ENCODE measurements around the gene CHMP1A.

CHMP1A gene

DNA sequence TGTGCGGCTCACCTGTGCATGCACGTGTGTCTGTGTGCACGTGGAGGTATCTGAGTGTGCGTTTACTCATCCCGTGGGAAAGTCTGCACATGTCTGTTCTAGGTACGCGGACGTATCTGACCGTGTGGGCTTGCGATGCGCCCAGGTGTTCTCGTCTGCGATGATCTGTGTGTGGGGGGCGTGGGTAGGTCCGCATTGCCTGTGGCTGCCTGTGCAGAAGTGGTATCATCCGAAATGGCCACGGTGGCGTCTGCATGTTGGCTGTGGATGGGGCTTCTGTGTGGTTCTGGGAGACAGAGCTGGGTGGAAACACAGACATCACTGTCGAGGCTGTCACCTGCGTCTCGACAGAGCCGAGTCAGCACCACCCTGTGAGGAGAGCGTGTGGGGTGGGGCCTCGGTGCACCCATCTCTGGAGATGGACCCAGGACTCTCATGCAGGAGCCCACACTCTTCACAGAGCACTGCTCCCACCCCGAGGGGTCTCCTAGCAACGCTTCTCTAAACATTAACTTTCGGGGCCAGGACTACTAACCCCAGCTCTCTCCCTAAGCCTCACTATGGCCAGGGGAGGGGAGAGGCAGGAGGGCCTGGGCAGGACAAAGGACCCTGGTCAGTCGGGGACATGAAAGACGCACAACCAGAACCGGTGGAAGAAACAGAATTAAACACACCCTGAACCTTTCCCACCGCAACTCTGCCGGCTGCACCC lies 35.7 kb downstream of the CHMP1A start:
- DNase-seq, result no peak

DNA sequence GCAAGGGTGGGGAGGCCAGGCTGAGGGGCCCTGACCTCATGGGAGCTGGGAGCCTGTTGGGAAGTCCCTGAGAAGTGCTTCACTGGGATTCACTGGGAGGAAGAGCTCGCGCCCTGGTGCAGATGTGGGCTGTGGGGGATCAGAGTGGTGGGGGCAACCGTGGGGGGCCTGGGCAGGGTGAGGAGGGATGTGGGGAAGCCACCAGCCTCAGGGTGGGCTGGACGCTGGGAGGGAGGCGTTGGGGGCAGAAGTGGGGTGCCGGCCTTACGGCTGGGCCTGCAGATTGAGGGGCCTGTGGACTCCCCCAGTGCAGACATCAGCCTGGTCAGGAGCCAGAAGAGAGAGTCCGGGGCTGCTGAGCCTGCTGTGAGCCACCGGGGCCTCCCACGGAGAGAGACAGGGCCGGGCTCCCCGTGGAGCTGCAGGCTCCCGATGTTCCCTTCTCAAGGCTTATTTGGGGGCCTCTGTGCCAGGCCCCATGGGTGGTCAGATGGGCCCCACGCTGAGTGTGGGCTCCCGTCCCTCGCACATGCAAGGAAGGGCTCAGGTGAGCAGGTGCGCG lies 36.3 kb downstream of the CHMP1A start:
- no peak for DNase-seq

DNA sequence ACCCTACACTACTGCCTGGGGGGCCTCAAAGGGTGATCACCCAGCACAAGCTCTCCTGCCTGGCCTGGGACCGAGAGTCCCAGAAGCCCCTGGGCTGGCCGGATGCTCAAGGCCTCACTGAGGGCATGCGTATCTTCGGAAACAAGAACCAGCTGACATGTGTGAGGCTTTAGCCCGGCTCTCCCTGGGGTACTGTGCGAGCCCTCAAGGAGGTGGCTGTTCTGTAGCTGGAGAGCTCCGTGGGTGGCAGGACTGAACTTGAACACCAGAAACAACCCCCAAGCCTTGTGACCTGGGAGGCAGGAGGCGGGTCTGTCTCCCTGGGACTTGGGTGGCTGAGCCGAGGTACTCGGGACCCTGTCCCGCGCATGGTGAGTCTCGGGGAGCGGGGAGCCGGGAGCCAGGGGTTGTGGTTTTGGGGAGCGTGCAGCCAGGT lies 37.1 kb downstream of the CHMP1A start:
- DNase-seq, result no peak

DNA sequence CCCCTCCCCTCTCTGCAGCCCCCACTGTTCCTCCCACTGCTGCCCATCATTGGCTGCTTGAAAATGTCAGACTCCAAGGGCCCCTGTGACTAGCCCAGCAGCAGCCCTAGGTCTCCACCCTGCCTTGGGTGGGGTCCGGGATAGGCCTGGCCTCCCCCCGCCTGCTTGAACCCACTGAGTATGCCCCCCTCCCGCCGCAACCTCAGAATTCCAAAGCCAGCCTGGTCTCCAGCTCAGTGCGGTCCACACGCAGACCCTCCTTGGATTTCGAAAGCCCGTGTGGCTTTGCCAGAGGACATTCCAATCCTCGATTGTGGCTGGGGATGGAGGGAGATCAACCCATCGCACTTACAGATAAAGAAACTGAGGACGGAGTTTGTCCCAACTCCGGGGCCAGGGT lies 37.7 kb downstream of the CHMP1A start:
- DNase-seq, result no peak

DNA sequence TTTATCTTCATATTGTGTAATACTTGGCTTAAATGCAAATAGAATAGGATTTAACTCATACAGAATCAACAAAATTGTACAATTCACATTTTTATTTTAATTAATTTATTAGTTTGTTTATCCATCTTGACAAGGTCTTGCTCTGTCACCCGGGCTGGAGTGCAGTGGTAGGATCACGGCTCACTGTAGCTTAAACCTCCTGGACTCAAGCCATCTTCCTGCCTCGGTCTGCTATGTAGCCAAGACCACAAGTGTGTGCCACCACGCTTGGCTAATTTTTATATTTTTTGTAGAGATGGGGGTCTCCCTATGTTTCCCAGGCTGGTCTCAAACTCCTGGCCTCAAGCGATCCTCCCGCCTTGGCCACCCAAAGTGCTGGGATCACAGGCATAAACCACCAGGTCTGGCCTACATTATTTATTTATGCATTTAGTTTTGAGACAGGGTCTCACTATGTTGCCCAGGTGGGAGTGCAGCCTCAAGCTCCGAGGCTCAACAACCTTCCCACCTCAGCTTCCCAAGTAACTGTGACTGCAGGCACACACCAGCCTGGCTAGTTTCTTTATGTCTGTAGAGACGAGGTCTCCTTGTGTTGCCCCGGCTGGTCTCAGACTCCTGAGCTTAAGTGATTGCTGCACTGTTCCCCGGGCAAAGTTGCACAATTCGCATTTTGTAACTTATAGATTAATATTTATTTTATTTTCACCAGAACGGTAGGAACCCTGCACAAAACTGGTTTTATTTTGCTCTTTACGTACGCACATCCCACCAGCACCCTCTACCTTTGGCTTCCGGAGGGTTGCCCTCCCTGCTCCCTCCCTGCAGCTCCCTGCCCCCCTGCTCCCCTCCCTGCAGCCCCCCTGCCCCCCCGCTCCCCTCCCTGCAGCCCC lies 39.2 kb downstream of the CHMP1A start:
- no peak for DNase-seq

DNA sequence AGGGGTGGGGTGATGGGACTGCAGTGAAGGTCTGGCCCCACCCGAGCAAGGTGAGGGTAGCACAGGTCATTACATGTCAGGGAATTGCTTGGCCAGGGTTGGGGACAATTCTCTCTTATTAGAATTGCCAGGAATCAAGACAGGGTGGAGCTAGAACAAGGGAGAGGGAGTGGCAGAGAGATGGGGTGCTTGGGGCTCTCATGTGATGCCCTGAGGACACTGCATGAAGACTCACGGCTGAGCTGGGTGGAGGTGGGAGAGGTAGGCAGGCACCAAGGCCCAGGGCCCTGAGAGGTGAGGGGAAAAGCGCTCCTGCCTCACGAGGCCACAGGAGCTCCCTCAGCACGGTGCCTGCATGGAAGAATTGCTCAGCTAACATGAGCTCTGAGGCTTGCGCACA lies 40.5 kb downstream of the CHMP1A start:
- no peak for DNase-seq

DNA sequence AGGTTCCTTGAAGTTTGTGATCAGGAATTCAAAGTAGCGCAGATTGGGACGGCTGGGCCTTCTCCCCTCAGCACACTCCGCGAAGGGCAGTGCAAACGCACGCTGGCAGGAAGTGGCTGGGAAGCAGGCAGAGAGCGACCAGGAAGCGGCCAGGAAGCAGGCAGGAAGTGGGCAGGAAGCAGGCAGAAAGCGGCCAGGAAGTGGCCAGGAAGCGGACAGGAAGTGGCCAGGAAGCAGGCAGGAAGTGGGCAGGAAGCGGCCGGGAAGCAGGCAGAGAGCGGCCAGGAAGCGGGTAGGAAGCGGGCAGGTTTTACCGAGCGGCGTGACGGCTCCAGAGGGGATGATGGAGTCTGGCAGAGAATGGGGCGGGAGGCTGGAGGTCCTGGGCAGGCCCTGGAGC lies 40.9 kb downstream of the CHMP1A start:
- DNase-seq, result no peak

DNA sequence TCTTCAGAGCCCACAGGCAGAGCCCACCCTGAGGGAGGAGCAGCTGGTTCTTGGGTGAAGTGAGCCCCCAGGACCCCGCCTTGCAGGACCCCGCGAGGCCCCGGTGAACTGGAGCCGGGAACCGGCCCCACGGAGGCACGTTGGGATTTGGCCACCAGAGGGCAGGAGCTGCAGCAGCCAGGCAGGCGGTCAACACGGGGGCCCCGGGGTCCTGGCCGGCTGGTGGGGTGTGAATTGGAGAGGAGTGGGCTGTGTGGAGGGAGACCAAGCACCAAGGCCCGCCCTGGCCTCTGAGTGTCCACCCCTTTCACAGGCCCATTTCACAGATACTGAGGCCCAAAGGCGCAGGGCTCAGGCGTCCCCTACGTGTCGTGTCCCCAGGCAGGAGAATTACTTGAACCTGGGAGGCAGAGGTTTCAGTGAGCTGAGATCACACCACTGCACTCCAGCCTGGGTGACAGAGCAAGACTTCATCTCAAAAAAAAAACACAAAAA lies 41.9 kb downstream of the CHMP1A start:
- DNase-seq, result no peak

DNA sequence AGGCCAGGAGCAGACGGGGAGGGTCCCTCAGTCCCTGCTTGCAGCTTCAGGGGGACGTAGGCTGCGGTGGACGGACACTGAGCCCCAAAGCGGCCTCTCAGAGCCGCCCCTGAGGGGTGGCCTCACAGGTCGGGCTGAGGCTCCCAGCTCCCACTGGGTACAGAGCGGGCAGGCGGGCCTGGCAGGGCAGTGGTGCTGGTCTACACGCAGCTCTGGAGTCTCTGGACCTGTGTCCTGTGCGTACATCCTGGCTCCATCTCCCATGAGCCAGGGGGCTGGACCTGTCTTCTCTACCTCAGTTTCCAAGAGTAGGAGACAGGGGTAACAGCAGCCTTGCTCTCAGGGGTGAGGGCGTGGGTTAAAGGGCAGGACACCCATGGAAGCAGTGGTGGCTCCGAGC lies 42.3 kb downstream of the CHMP1A start:
- DNase-seq, result no peak

DNA sequence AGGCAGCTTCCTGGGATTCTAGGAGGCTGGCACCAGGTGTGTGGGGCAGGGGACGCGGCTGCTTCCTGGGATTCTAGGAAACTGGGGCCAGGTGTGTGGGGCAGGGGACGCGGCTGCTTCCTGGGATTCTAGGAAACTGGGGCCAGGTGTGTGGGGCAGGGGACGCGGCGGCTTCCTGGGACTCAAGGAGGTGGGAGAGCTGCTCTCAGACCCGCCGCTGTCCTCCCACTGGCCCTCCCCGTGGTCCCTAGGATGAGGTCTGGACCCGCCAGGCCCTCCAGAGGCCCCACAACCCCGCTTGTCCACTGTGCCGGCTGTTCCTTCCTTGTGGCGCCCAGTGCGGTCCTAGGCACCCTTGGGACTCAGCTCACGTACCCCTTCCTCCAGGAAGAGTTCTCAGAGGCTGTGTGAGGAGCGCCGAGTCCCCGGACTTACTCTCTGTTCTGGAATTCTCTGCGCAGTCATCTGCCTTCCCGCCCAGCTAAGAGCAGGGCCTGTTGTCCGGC lies 43.5 kb downstream of the CHMP1A start:
- no peak for DNase-seq

DNA sequence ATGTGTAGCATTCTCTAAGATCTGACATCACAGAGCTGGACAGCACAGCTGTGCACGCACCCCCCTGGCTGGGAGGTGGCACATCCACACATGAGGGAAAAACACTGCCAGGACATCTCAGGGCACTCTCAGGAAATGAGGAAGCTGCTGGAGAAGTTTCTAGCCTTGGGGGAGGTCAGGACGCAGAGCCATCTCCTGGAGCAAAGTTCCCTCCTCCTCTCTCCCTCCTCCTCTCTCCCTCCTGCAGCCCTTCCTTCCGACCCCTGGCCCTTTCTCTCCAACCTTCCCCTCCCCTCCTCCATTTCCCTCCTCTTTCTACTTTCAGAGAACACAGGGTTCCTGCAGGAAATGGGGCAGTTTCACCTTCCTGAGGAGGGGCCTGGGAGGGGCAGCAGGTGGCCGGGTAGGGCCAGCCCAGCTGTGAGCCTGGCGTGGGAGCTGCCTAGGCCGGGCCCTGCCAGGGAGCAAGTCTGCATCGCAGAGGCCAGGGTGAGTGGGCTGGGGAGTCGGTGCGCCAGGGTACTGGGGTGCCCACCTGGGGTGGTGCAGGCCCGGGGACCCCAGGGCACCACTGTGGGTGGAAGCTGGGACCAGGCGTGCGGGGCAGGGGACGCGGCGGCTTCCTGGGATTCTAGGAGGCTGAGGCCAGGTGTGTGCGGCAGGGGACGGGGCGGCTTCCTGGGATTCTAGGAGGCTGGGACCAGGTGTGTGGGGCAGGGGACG lies 44.1 kb downstream of the CHMP1A start, which contains the start of gene DPEP1:
DPEP1 (plus strand) TSS at position 412 of the 723 bp plus-strand sequence. CDS start 16,769 bp downstream, outside the sequence.
- no peak for DNase-seq

DNA sequence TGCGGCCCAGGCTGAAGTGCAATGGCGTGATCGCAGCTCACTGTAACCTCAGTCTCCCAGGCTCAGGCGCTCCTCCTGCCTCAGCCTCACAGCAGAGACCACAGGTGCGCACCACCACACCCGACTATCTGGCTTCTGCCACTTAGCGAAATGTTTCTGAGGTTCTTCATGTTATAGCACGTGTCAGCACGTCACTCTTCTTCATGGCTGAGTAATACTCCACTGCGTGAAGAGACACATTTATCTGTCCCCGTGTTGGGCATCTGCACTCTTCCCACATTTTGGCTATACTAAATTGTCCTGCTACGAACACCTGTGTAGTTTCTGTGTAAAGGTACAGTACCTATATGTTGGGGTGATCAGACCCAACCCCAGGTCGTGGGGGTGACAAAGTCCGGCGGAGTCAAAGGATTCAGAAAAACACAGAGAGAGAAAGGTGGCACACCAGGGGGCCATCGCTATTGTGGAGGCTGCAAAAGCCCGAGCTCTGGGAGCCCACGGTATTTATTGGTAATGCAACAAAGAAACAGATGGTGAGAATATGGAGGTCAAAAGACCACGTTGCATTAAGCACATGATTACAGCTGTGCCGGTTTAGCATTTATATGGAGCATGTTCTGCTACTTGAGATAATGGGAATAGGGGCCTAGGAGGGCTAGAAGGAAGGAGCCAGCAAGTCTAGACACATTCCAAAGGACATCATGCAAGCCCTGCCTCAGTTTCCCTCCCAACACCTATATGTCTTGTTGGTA lies 44.9 kb downstream of the CHMP1A start:
- DNase-seq, result no peak

DNA sequence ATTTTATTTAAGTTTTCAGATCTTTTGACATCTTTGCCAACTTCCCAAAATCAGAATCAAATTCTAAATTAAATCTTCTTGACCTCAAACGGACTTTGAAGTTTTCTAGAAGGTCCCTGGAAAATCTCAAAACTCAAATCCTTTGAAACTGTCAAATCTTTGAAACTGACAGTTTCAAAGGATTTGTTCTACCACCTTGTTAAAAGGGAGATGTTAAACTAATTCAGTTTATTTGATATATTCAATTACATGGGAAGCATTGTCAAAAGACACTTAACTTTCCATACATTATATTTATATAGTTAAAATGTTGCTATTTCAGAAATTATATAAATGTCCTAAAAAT lies 47.4 kb downstream of the CHMP1A start:
- DNase-seq, result no peak

DNA sequence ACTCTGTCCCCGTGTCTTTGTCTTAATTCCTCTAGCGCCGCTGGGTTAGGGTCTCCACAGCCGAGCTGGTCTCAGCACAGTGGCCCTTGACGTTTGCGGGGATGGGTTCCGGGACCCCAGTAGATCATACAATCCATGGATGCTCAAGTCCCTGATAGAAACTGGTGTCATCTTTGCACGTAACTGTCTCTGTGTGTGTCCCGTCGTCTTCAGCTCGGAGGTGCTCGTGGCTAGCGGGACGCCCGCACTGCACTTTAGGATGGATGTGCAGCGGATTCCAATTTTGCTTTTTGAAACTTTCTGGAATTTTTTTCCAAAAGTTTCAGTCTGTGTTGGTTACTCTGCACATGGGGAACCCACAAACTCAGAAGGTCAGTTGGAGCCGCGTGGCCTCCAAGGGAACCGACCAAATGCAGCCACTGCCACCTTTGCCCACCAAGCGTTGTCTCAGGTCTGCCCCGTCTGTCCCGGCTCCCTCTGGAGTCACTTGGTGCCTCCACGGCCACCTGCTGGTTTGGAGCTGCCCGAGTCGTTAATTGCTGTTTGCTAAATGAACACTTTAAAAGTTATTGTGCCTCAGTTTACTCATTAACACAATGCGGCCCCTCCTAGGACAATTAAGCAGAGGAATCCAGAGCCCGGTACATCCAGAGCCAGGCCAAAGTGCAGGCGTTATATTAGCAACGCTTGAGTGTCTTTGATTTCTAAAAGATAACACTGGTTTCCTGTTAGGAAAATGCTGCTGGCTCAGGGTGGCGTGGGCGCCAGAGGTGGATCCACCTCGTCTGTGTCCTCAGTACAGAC lies 49.4 kb downstream of the CHMP1A start:
- no peak for DNase-seq

DNA sequence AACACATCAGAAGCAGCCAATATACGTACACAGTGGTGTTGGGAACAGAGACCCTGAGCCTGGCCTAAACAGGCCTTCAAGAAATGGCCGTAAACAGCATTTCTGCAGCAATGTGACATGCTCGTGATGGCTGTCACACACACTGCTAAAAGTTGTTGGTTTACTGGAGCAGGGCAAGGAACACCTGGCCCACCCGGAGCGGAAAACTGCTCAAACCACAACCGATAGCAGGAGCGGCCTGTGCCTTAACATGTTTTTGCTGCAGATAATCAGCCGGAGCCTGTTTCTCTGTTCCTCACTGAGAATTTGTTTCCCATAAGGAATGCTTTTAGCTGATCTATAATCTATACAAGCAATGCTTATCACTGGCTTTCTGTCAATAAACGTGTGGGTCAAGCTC lies 50.1 kb downstream of the CHMP1A start:
- DNase-seq, result no peak

DNA sequence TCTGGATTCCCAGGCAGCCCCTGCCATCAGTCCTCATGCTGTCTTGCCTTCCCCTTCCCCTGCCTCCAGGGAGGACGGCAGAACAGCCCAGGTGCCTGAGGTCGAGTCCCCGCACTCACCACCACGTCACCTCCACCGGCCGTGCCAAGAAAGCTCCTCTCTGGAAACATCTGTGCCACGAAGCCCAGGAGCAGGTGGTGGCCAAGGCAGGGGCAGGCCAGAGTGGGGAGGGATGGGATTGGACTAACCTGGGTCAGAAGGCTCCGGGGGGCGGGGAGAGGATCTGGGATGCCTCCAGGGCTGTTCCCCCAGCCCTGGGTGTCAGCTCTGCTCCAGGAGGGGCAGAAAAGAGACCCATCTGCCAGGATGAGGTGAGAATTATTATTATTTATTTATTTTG lies 51.5 kb downstream of the CHMP1A start:
- DNase-seq, result no peak

DNA sequence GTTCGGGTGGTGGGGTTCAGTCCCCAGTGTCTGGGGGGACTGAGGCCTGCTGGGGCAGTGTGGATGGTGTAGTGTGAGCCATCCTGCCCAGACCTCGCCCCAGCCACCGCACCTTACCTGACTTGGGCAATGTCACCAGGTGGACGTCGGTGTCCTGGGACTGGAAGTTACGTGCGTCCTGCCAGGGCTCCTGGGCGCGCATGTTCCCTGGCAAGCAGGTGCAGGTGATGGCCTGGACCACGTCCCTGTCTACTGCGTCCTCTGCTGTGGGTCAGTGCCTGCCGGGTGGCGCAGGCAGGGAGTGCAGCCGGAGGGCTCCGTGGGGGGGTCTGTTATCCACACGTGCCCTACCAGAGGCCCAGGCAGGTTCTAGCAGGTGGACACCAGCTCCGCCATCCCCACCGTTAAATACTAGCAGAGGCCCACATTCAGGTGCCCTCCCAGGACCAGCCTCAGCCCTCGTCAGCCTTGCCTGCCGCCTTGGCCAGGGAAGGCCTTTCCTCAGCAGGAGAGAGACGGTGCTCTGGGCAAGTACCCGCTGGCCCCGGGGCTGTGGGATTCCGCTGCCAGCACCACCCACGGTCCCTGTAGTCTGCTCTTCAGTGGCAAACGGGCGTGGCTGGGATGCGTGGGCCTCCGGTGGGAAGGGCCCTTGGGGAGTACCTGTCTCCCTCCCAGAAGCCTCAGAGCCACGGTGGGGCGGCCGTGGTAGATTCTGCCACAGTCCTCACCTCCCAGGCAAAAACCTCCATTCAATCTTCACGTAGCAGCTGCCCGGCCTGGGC lies 52.1 kb downstream of the CHMP1A start:
- DNase-seq, result no peak

DNA sequence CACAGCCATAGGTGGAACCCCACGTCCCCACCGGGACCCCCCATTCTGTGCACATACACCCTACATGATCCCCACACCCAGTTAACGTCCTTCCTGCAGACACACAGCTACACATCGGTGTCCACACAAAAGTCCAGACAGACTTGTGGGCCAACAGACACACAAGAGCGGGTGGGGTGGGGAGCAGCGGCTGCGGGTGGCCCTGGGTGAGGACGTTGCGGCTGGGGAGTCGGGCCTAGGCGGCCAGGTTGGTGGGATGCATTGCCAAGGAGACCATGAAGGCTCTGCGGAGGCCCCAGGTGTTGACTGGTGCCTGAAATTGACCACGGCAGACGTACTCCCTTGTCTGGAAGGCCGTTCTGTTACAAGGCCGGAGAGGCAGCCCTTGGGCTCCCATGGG lies 52.7 kb downstream of the CHMP1A start:
- DNase-seq, result no peak

DNA sequence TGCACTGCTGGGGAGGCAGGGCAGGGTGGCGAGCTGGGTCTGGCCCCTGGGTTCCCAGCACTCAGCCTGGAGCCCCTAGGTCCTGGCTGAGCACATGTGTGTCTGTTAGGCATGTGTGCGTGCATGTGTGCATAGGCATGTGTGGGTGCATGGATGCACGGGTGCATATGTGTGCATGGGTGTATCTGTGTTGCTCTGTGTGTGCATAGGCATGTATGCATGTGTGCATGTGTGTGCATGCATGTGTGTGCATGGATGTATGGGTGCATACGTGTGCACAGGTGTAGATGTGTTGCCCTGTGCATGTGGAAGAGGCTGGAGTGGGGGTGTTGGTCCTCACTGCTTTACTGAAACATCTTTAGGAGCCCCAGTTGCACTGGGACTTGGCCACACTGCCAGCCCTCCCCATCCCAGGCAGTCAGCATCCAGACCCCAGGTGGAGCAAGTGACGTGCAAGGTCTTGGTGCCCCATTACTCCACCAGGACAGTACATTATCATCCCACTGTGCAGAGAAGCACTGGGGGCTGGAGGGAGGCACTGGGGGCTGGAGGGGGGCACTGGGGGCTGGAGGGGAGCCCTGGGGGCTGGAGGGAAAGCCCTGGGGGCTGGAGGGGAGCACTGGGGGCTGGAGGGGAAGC lies 54.4 kb downstream of the CHMP1A start:
- DNase-seq, result no peak
